ENCODE results near the gene CDK15. TPM values are rescaled to one million over a fixed set of nuclear protein-coding genes. Genes with fewer than 3 reads are reported as not detected.
A peak's percentile ranks its signal among the peaks of the same experiment; 100 is the strongest.

The CDK15 gene
- total RNA-seq, 1 donor from 2014 or later: 6.8 TPM

DNA sequence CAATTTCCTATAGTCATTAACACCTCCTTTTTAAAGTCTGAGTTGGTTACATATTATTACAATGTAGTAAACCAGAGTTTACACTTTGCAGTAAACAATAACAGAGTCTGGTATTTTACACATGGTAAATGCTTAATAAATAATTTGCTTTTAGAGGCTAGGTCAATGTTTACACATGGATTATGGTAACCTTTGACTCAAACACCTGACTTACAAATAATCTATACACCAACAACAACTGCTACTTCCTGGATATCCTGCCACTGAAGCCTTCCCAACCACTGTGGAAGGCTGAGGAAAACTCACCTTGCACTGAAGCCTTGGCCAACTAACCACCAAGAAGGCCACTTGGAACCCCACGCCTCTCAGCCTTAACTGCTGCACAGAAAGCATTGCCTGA is 31.0 kb upstream of the CDK15 start:
- H3K4me1 Mint-ChIP-seq: peaks cover 35% of the 10 kb centered on the region
- no peak overlapping the region for H3K27ac Mint-ChIP-seq
- H3K36me3 Mint-ChIP-seq: peaks cover 1% of the 10 kb centered on the region

DNA sequence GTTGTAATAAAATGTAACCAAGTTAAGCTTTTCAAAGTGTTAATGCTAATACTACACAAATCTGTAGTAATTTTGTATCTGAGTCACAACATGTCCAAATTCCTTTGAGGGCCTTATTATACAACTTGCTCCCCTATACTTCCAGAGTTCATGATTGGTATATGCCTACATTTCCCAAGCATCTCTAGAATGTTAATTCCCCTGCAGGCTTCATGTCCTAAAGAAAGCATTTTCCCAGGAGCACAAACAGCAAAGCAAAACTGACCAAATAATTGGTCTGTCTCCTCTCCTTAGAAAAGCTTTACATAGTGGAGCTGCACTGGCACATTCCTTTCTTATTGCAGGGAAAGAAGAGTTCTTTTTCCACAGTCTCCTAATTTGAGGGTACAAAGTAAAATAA is 29.3 kb upstream of the CDK15 start:
- H3K4me3 Mint-ChIP-seq: no peak overlapping the region
- peaks cover 37% of the 10 kb centered on the region for H3K4me1 Mint-ChIP-seq
- no peaks in the 10 kb centered on the region for H3K9me3 Mint-ChIP-seq
- H3K36me3 Mint-ChIP-seq: no peaks in the 10 kb centered on the region
- DNase-seq (ENCODE audit: low spot score in 2 of 2, unreplicated experiment in 2 of 2): no peak
- TF ChIP-seq, protein P1, sequence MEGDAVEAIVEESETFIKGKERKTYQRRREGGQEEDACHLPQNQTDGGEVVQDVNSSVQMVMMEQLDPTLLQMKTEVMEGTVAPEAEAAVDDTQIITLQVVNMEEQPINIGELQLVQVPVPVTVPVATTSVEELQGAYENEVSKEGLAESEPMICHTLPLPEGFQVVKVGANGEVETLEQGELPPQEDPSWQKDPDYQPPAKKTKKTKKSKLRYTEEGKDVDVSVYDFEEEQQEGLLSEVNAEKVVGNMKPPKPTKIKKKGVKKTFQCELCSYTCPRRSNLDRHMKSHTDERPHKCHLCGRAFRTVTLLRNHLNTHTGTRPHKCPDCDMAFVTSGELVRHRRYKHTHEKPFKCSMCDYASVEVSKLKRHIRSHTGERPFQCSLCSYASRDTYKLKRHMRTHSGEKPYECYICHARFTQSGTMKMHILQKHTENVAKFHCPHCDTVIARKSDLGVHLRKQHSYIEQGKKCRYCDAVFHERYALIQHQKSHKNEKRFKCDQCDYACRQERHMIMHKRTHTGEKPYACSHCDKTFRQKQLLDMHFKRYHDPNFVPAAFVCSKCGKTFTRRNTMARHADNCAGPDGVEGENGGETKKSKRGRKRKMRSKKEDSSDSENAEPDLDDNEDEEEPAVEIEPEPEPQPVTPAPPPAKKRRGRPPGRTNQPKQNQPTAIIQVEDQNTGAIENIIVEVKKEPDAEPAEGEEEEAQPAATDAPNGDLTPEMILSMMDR (IDR thresholded peaks at IDR 0.05; ENCODE audit: unreplicated experiment): no peak
- no peaks in the 10 kb centered on the region for H3K27me3 Mint-ChIP-seq (ENCODE audit: low read depth)
- peak overlapping the region; percentile 74 for H3K27ac Mint-ChIP-seq

More for the DNA sequence above, 31.0 kb upstream of the CDK15 start:
- DNase-seq (ENCODE audit: low spot score in 2 of 2, unreplicated experiment in 2 of 2): no peak
- H3K9me3 Mint-ChIP-seq: no peaks in the 10 kb centered on the region
- H3K4me3 Mint-ChIP-seq: no peak overlapping the region
- TF ChIP-seq, protein P1 (IDR thresholded peaks at IDR 0.05; ENCODE audit: unreplicated experiment): no peak
- no peaks in the 10 kb centered on the region for H3K27me3 Mint-ChIP-seq (ENCODE audit: low read depth)

DNA sequence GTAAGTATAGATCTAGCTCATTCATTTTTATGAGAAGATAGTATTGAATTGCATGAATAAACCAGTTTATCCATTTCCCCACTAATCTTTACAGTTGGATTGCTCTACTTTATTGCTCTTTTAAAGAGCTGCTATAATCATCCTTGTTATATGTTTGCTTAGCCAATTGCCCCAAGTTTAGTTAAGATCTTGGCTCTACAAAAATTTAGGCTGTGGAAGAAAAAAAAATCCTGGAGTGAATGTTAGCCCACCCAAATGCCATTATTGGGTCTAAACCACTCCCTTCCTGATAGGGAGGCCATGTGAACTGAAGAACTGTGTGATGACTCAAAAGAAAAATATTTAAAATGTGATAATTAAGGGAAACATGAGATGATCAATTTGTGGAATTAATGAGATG is 28.5 kb upstream of the CDK15 start:
- no peaks in the 10 kb centered on the region for H3K27me3 Mint-ChIP-seq (ENCODE audit: low read depth)
- DNase-seq (ENCODE audit: low spot score in 2 of 2, unreplicated experiment in 2 of 2): no peak
- H3K4me1 Mint-ChIP-seq: peaks cover 36% of the 10 kb centered on the region
- peak overlapping the region; percentile 50 for H3K27ac Mint-ChIP-seq
- H3K9me3 Mint-ChIP-seq: no peaks in the 10 kb centered on the region
- H3K4me3 Mint-ChIP-seq: no peak overlapping the region
- TF ChIP-seq, protein P1 (IDR thresholded peaks at IDR 0.05; ENCODE audit: unreplicated experiment): no peak
- no peaks in the 10 kb centered on the region for H3K36me3 Mint-ChIP-seq

DNA sequence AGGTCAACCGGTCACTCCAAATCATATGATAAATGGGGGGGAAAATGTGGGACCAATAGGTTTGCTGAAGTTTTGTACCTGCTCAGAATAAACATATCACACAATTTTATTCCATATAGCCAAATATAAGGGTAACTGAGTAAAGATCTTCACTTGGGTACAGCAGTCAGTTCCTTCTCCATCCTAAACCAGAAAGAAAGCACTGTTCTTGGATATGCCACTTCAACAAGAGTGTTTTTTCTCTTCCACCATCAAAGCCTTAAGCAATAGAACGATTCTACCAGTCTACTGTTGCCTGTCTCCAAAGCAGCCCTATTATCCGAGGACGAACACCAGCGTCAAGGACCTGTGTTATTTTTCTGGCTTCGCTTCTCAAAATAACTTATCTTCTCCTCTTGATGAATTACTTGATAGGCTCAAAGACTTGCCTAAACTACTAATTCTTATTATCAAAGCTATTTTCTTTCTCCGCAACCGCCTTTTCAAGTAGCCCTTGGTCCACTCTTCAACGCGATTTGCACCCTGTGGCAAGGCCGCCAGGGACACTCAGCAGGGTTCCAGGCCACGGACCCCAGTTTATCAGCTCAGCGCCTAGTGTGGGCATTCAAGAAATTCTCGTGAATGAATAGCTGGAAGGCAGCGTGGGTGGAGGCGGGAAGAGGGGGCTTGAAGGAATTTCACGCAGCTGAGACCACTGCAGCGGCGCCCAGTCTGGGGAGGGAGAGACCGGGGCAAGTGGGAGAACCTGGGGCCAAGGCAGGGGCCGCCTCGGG is 26.2 kb upstream of the CDK15 start:
- no peaks in the 10 kb centered on the region for H3K36me3 Mint-ChIP-seq
- peak overlapping the region; percentile 84 for H3K27ac Mint-ChIP-seq
- H3K27me3 Mint-ChIP-seq (ENCODE audit: low read depth): peaks cover 3% of the 10 kb centered on the region
- peaks cover 36% of the 10 kb centered on the region for H3K4me1 Mint-ChIP-seq
- DNase-seq (ENCODE audit: low spot score in 2 of 2, unreplicated experiment in 2 of 2): no peak
- H3K9me3 Mint-ChIP-seq: no peaks in the 10 kb centered on the region
- H3K4me3 Mint-ChIP-seq: peak overlapping the region; percentile 92
- TF ChIP-seq, protein P1 (IDR thresholded peaks at IDR 0.05; ENCODE audit: unreplicated experiment): no peak

DNA sequence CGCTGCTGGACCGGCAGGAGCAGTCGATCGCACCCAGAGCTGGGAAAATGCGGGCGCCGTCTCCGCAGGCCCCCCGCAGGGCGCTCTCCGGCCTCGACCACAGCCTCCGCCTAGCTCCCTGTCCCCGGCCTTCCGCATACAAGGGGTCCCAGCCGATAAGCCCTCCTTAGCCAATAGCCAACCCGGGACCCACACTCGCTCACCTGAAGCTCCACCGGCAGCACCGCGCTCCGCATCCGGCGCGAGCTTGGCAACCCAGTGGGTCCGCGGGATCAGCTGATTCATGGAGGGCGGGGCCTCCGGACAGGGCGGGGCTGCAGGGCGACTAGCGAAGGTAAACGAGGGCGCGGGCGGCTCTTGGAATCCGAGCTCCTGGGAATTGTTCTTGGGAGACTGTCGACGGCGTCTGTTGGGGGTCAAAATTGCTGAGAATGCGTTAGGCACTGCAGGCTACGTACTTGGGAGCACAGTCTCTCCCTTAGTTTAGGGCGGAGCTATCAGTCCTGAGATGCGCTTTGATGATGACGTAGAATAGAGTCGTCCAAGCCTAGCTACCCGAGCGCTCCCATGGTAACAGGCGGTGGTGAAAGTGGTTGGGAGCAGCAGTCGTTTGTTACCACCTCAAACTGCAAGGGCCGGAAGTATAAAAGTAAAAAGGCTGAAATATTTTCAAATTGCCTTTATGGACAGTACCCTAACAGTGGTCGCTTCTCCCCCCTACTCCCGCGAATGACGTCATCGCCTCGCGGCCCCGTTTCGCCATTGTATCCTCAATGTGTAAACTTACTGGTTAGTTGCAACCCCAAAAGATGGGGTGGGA is 25.5 kb upstream of the CDK15 start, which contains the start of gene ALS2:
Gene ALS2 (minus strand): TSS at position 260 of the 820 bp plus-strand sequence. CDS start 12,048 bp downstream, outside the sequence.
- peak within 1 kb of the TSS; percentile 95 for H3K27ac Mint-ChIP-seq
- TF ChIP-seq, protein P1 (IDR thresholded peaks at IDR 0.05; ENCODE audit: unreplicated experiment): no peak
- H3K4me1 Mint-ChIP-seq: peaks cover 36% of the 10 kb centered on the region
- H3K4me3 Mint-ChIP-seq: peak within 1 kb of the TSS; percentile 92
- peak; percentile 91 to 93 for DNase-seq (ENCODE audit: low spot score in 2 of 2, unreplicated experiment in 2 of 2)
- H3K27me3 Mint-ChIP-seq (ENCODE audit: low read depth): peaks cover 3% of the 10 kb centered on the region
- no peaks in the 10 kb centered on the region for H3K9me3 Mint-ChIP-seq
- H3K36me3 Mint-ChIP-seq: no peaks in the 10 kb centered on the region
